ENCODE results near the gene BLVRB. TPM values are rescaled to one million over a fixed set of nuclear protein-coding genes. Genes with fewer than 3 reads are reported as not detected.

BLVRB gene
- total and polyA plus RNA-seq, 9 of the 15 experiments (the other 6 are each of a cell fraction or from before 2014, with no cell fraction given), result 81.1 to 749 (median 331) TPM

GRCh38 chr19:40425450-40426287 is 39.9 kb downstream of the BLVRB start, which contains the start of gene SERTAD1 (continued):
- no peak; a peak in 1 of 4 replicates for TF ChIP-seq MLLT1 (IDR thresholded peaks at IDR 0.05)
- no peak for TF ChIP-seq HIVEP1 (CRISPR knock-in tag; IDR thresholded peaks at IDR 0.05)
- no peak for TF ChIP-seq TGIF2 (CRISPR knock-in tag; IDR thresholded peaks at IDR 0.05)
- TF ChIP-seq CHD4 (IDR thresholded peaks at IDR 0.05; ENCODE audit: insufficient read depth, insufficient replicate concordance, low read depth, low read length, poor library complexity, severe bottlenecking), result no peak
- TF ChIP-seq BRD4 (IDR thresholded peaks at IDR 0.05), result no peak
- peak; percentile 45 for TF ChIP-seq NCOR1 (IDR thresholded peaks at IDR 0.05)
- no peak for TF ChIP-seq MAFK (IDR thresholded peaks at IDR 0.05; ENCODE audit: low read length)
- TF ChIP-seq NFIX (CRISPR knock-in tag; IDR thresholded peaks at IDR 0.05; ENCODE audit: low read depth), result no peak
- TF ChIP-seq HINFP (tag; conservative IDR thresholded peaks at IDR 0.05; ENCODE audit: low read depth), result no peak
- TF ChIP-seq SUPT5H (IDR thresholded peaks at IDR 0.05), result peak; percentile 92
- no peak for TF ChIP-seq ZNF431 (CRISPR knock-in tag; IDR thresholded peaks at IDR 0.05)
- no peak for TF ChIP-seq CBFB (CRISPR knock-in tag; IDR thresholded peaks at IDR 0.05)
- peak; percentile 77 for TF ChIP-seq TAF7 (tag; IDR thresholded peaks at IDR 0.05)
- peak; percentile 81 for TF ChIP-seq ZFX (CRISPR knock-in tag; IDR thresholded peaks at IDR 0.05)
- TF ChIP-seq, protein P1, sequence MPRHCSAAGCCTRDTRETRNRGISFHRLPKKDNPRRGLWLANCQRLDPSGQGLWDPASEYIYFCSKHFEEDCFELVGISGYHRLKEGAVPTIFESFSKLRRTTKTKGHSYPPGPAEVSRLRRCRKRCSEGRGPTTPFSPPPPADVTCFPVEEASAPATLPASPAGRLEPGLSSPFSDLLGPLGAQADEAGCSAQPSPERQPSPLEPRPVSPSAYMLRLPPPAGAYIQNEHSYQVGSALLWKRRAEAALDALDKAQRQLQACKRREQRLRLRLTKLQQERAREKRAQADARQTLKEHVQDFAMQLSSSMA (CRISPR knock-in tag; IDR thresholded peaks at IDR 0.05), result no peak
- no peak; the same call in 1 of the 2 replicates for TF ChIP-seq GATAD2B (IDR thresholded peaks at IDR 0.05; ENCODE audit: borderline replicate concordance)
- no peak for TF ChIP-seq TCF7L2 (IDR thresholded peaks at IDR 0.05; ENCODE audit: low read depth, low read length)
- no peak for TF ChIP-seq OTX1 (CRISPR knock-in tag; IDR thresholded peaks at IDR 0.05)
- TF ChIP-seq ZNF217 (CRISPR knock-in tag; IDR thresholded peaks at IDR 0.05), result no peak
- TF ChIP-seq ZNF197 (CRISPR knock-in tag; IDR thresholded peaks at IDR 0.05; ENCODE audit: low read depth), result no peak
- TF ChIP-seq WHSC1 (IDR thresholded peaks at IDR 0.05; ENCODE audit: low read length), result no peak
- no peak for TF ChIP-seq MCM2 (IDR thresholded peaks at IDR 0.05; ENCODE audit: low read depth)
- TF ChIP-seq POLR3A (IDR thresholded peaks at IDR 0.05; ENCODE audit: borderline replicate concordance, extremely low read depth, insufficient read depth, insufficient read length), result no peak
- no peak for TF ChIP-seq HDAC3 (IDR thresholded peaks at IDR 0.05; ENCODE audit: borderline replicate concordance, partially characterized antibody)
- TF ChIP-seq SIN3A (IDR thresholded peaks at IDR 0.05; ENCODE audit: borderline replicate concordance in 2 of 2, control insufficient read depth in 1 of 2, low read depth in 2 of 2, low read length in 2 of 2), result peak in 1 of 2 experiments; percentile 42; a peak in 2 of 4 replicates
- TF ChIP-seq SMARCA4 (IDR thresholded peaks at IDR 0.05), result peak; percentile 42; the same call in 1 of the 2 replicates

All from K562 (cell line).